Osteoblast (primary cell): ENCODE data around the gene SEPTIN2. TPM values are rescaled to one million over a fixed set of nuclear protein-coding genes. Genes with fewer than 3 reads are reported as not detected.
A peak's percentile ranks its signal among the peaks of the same experiment; 100 is the strongest.
"Not testable (repeated sequence)": the region's sequence is repeated elsewhere in the genome, so short reads cannot be mapped to it uniquely, and the experiment has no call there.

ENCODE experiments used
- DNase-seq: peaks from one replicate; pipeline ENCODE4 v3.0.0; 2011; ENCODE audit warnings: low spot score, mixed read lengths; ENCODE audit not compliant: insufficient read length; ENCODE audit errors: missing footprints
- H2AFZ ChIP-seq: 2 replicates; pipeline ENCODE4 v1.6.0; 2011; ENCODE audit warnings: mild to moderate bottlenecking, low read length
- H3K27ac ChIP-seq: 2 replicates; pipeline ENCODE4 v1.5.1; 2011; ENCODE audit warnings: mild to moderate bottlenecking, low read depth, low read length, moderate library complexity
- H3K27me3 ChIP-seq: 2 replicates; pipeline ENCODE4 v1.6.0; 2012; ENCODE audit warnings: mild to moderate bottlenecking, control low read depth, inconsistent platforms, low read length, moderate library complexity; ENCODE audit not compliant: insufficient read depth
- H3K36me3 ChIP-seq: 2 replicates; pipeline ENCODE4 v1.5.1; 2011; ENCODE audit warnings: mild to moderate bottlenecking, low read length, control low read depth, moderate library complexity; ENCODE audit not compliant: insufficient read depth
- H3K4me1 ChIP-seq: 2 replicates; pipeline ENCODE4 v1.5.1; 2011; ENCODE audit warnings: mild to moderate bottlenecking, low read length, control low read depth, moderate library complexity; ENCODE audit not compliant: insufficient read depth
- H3K4me2 ChIP-seq: 2 replicates; pipeline ENCODE4 v1.6.0; 2011; ENCODE audit warnings: mild to moderate bottlenecking, low read length; ENCODE audit not compliant: insufficient read depth
- H3K4me3 ChIP-seq: fragments of 200-600 bp; sonication (generic); 3 replicates; pipeline ENCODE4 v1.5.1; 2012; ENCODE audit warnings: mild to moderate bottlenecking, low read length, inconsistent platforms; ENCODE audit not compliant: insufficient read depth
- H3K79me2 ChIP-seq: 2 replicates; pipeline ENCODE4 v1.6.0; 2012; ENCODE audit warnings: mild to moderate bottlenecking, low read length, control low read depth, inconsistent platforms; ENCODE audit not compliant: insufficient read depth
- H3K9me3 ChIP-seq: 2 replicates; pipeline ENCODE4 v1.5.1; 2011; ENCODE audit warnings: low read depth, low read length, control low read depth
- H4K20me1 ChIP-seq: 2 replicates; pipeline ENCODE4 v1.6.0; 2012; ENCODE audit warnings: mild to moderate bottlenecking, low read length, control low read depth; ENCODE audit not compliant: insufficient read depth
- total RNA-seq: library from RNA; depleted of rRNA; stranded (reverse); fragments of >200 nt; gene quantifications from 2 replicates; pipeline ENCODE4 v1.2.3, GENCODE V29; 2012
- TF ChIP-seq, protein P1 (sequence below): IDR thresholded peaks from 2 replicates; pipeline ENCODE4 v1.5.1; 2011; ENCODE audit warnings: mild to moderate bottlenecking, low read depth, low read length, moderate library complexity; ENCODE audit errors: extremely low read depth

SEPTIN2 gene
- total RNA-seq, 1 donor: 418 TPM

- peaks cover 9% of the 10 kb centered on the region for H4K20me1 ChIP-seq
- H3K27me3 ChIP-seq: no peaks in the 10 kb centered on the region
- H2AFZ ChIP-seq: no peak overlapping the region
- no peaks in the 10 kb centered on the region for H3K9me3 ChIP-seq
- H3K4me3 ChIP-seq: no peak overlapping the region
- H3K4me1 ChIP-seq: peaks cover 2% of the 10 kb centered on the region
- TF ChIP-seq, protein P1, sequence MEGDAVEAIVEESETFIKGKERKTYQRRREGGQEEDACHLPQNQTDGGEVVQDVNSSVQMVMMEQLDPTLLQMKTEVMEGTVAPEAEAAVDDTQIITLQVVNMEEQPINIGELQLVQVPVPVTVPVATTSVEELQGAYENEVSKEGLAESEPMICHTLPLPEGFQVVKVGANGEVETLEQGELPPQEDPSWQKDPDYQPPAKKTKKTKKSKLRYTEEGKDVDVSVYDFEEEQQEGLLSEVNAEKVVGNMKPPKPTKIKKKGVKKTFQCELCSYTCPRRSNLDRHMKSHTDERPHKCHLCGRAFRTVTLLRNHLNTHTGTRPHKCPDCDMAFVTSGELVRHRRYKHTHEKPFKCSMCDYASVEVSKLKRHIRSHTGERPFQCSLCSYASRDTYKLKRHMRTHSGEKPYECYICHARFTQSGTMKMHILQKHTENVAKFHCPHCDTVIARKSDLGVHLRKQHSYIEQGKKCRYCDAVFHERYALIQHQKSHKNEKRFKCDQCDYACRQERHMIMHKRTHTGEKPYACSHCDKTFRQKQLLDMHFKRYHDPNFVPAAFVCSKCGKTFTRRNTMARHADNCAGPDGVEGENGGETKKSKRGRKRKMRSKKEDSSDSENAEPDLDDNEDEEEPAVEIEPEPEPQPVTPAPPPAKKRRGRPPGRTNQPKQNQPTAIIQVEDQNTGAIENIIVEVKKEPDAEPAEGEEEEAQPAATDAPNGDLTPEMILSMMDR: no peak
- H3K4me2 ChIP-seq: no peak overlapping the region
- no peak overlapping the region for H3K27ac ChIP-seq
- peaks cover 11% of the 10 kb centered on the region for H3K36me3 ChIP-seq
- DNase-seq: no peak
- H3K79me2 ChIP-seq: peaks cover 68% of the 10 kb centered on the region
Measured at GRCh38 chr2:241373446-241373845, 57.7 kb downstream of the SEPTIN2 start.

DNA sequence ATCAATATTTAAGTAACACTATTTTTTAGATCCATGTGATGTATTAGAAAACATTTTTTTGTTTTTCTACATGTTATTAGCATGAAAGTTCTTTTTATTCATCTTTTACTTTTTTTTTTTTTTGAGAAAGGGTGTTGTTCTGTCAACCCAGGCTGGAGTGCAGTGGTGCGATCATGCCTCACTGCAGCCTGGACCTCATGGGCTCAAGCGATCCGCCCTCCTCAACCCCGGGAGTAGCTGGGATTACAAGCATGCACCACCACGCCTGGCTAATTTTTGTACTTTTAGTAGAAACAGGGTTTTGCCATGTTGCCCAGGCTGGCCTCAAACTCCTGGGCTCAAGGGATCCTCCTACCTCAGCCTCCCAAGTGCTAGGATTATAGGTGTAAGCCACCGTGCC, 58.2 kb downstream of the SEPTIN2 start:
- H3K4me3 ChIP-seq, H3K4me1 ChIP-seq, H3K9me3 ChIP-seq, H3K27me3 ChIP-seq, H3K4me2 ChIP-seq, H4K20me1 ChIP-seq, H2AFZ ChIP-seq, H3K27ac ChIP-seq, DNase-seq: not testable (repeated sequence)
- Histone ChIP-seq H3K79me2 (peaks cover 65% of the 10 kb centered on the region), H3K36me3 (peaks cover 11% of the 10 kb centered on the region)

- Histone ChIP-seq H3K4me1 (peaks cover 21% of the 10 kb centered on the region), H3K79me2 (peaks cover 57% of the 10 kb centered on the region), H3K27ac (no peak overlapping the region), H3K4me3 (no peak overlapping the region), H4K20me1 (peaks cover 15% of the 10 kb centered on the region), H2AFZ (no peak overlapping the region), H3K4me2 (no peak overlapping the region), H3K9me3 (no peaks in the 10 kb centered on the region), H3K36me3 (peaks cover 11% of the 10 kb centered on the region), H3K27me3 (no peaks in the 10 kb centered on the region)
- TF ChIP-seq, protein P1: no peak
- no peak for DNase-seq
Measured at GRCh38 chr2:241375300-241375699, 59.6 kb downstream of the SEPTIN2 start.

DNA sequence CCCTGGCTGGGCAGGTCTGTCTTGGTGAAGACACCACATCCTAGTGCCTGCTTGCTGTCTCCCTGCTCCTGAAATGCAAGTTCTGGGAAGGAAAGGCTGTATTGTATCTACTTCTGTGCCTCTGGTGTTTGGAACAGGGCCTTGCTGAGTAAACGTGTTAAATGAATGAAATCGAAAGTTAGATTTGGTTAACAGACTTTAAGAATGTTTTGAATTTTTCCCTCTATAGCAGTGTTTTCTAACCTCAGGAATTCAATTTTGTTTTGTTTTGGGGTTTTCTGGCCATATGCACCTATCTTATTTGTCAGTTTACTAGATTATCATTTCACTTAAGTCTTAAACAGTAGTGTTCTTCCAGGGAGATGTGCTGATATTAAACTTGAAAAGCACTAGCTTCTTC, 61.1 kb downstream of the SEPTIN2 start:
- Histone ChIP-seq H3K36me3 (peaks cover 11% of the 10 kb centered on the region), H3K4me2 (peak overlapping the region; percentile 12), H3K4me3 (no peak overlapping the region), H4K20me1 (peaks cover 18% of the 10 kb centered on the region), H2AFZ (no peak overlapping the region), H3K79me2 (peaks cover 58% of the 10 kb centered on the region), H3K27me3 (no peaks in the 10 kb centered on the region), H3K9me3 (no peaks in the 10 kb centered on the region), H3K27ac (no peak overlapping the region), H3K4me1 (peaks cover 21% of the 10 kb centered on the region)
- peak; percentile 72 for DNase-seq
- TF ChIP-seq, protein P1: no peak
